T-helper 22 cell (primary cell): ENCODE results near the gene IFNA7.
"Not testable (repeated sequence)": the region's sequence is repeated elsewhere in the genome, so short reads cannot be mapped to it uniquely, and the experiment has no call there.

Experiments used
- DNase-seq: peaks from one replicate; pipeline ENCODE4 v3.0.0-alpha.2; 2020; ENCODE audit warnings: low read depth

The IFNA7 gene

DNA sequence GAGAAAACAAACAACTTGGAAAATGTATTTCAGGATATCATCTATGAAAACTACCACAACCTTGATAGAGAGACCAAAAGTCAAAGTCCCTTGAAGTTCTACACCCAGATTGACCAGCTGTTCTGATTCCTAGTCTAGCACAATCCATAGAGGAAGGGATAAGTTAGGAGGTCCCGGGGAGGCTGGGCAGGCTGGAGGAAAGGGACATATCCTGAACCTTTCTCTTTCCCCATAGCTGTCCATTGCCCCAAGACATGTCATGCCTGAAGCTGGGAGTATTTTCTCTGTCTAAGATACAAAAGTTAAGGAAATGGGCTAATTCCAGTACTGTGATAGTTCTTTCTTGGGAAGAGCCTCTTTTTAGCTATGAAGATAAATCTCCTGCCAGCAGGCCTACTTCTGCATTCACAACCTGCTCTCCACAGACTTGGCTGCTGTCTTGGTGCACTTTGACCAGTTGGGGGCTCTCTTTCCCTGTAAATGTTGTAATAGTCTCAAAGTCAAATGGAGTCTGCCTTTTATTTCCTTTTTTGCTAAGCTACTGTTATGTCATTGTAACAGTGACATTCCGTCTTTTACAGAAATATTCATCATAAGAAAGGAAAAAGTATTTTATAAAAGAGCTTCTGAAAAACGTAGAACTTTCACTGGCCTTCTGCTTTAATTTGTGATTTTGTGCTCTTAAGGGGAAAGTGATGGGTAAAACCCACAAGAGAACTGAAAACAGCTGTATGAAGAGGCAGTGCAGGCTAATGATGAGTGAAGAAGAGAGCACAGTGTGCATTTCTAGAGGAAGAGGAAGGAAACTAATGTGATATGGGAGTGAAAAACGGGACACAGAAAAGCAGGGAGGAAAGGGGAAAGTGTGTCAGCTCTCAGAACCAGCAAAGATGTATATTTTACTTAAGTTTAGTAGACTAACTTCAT lies 18.9 kb downstream of the IFNA7 start:
- not testable (repeated sequence) for DNase-seq

GRCh38 chr9:21174671-21175070 lies 27.3 kb downstream of the IFNA7 start:
- no peak for DNase-seq

DNA sequence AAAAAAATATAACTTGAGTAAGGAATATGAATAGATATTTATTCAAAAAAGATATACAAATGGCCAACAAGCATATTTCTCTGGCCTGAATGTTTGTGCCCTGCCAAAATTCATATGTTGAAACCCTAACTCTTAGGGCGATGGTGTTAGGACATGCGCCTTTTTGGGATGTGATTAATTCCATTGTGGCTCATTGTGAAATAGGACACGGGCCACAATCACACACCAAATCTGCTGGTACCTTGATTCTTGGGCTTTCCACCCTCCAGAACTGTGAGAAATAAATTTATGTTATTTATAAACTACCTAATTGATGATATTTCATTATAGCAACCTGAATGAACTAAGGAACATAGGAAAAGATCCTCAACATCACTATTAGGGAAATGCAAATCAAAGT lies 29.8 kb downstream of the IFNA7 start:
- no peak for DNase-seq

- DNase-seq, result no peak
Observed at GRCh38 chr9:21171351-21171750, 30.7 kb downstream of the IFNA7 start.

- not testable (repeated sequence) for DNase-seq
Observed at GRCh38 chr9:21166560-21166959, 35.4 kb downstream of the IFNA7 start, which contains the start of gene IFNA21. Gene IFNA21 (minus strand): TSS chr9:21166660. CDS start chr9:21166612, 48 bp downstream.

DNA sequence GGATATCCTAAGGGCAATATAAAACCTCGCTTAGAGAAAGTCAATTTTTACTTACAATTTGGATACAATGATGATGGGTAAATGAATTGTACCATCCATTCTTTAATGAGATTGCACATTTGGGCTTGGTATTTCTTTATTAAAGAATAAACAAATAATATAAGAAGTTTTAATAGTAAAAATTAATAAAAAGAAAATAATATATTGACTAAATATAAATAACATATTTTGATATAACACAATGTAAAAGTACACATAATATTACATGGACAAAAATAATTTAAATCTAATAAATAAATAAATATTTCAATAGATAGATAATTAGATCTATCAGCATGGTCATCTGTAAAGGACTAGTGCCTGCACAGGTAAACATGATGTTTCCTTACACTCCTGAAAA lies 36.5 kb downstream of the IFNA7 start:
- no peak for DNase-seq

DNA sequence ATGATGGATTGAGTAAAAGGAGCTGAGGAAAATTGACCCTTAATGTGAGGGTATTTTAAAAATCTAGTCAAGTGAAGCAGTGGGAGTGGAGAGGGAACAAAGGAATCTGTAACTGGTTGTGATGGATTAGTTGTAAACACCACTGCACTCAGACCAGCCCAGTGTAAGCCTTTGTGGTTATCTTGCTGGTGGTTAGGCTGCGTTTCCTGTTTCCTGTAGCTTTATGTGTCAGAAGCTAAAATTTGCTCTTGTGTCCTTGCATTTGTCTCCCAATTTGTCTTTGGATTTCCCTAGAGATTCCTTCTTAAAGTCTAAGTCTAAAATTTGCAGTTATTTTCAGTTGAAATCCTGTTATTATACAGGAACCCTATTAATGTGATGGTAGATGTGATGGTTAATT lies 41.8 kb downstream of the IFNA7 start:
- no peak for DNase-seq

DNA sequence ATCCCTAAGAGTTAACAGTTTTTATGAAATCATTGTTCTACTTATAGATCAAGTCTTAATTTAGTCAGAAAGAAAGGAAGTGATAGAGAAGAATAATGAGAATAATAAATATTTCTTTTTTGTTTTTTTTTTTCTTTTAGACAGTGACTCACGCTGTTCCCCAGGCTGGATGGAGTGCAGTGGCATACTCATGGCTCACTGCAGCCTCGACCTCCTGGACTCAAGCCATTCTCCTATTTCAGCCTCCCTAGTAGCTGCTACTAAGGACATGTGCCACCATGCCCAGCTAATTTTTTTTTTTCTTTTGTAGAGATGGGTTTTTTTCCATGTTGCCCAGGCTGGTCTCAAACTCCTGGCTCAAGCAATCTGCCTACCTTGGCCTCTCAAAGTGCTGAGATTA lies 46.5 kb downstream of the IFNA7 start:
- DNase-seq, result no peak

- DNase-seq, result no peak
Observed at GRCh38 chr9:21154018-21154608, 47.9 kb downstream of the IFNA7 start.

GRCh38 chr9:21153336-21154017 lies 48.5 kb downstream of the IFNA7 start:
- DNase-seq, result no peak
